ENCODE results near the gene DUSP18. TPM values are rescaled to one million over a fixed set of nuclear protein-coding genes. Genes with fewer than 3 reads are reported as not detected.
"Not testable (repeated sequence)": the region's sequence is repeated elsewhere in the genome, so short reads cannot be mapped to it uniquely, and the experiment has no call there.

DUSP18 gene
- total and polyA plus RNA-seq, 12 donors, result 1.5 to 6.3 (median 2.5) TPM

DNA sequence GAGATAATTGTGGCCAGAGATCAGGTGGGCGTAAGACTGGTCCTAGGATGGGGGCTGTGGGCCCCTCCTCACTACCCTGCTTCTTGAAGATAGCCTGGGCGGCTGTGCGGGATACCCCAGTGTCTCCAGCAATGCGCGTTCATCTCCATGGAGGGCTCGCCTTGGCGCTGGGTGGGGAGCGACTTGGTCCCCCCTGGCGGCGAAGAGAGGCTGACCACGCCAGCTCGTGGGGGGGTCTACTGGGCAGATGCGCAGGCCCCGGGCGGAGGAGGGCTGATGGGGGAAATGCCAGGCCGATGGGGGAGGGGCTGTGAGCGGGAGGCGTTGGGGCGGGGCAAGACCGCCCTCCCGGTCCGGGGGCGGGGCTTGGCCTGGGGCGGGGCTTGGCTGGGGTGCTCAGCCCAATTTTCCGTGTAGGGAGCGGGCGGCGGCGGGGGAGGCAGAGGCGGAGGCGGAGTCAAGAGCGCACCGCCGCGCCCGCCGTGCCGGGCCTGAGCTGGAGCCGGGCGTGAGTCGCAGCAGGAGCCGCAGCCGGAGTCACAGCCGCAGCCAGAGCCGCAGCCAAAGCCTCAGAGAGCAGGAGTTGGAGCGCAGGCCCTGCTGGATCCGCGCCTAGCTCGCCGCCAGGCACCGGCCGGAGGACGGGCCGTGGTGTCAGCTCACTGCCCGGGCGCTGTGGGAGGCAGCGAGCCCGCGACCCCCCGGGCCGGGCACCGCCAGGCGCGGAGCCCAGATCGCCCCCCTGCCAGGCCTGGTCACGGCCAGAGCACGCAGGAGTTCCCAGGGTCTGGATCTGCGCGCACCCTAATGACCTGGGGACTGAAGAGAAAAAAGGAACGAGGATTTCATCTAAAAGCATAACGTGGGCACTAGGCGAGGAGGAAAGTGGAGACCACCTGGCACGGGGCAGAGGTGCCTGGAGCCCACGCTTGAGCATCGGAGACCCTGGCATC is 32.1 kb downstream of the DUSP18 start, which contains the start of gene SLC35E4:
Gene SLC35E4, plus strand, starts transcription at position 509 of the 953 bp plus-strand sequence. CDS start 670 bp downstream, outside the sequence.
- Histone ChIP-seq H3K4me1 (peaks cover 16 to 41% (median 35%) of the 10 kb centered on the region in 9 donors), H3K27ac (peak within 1 kb of the TSS; percentile 60 to 97 (median 90)), H3K27me3 (no peaks in the 10 kb centered on the region), H3K4me3 (peak within 1 kb of the TSS; percentile 52 to 91 (median 74)), H3K9me3 (no peaks in the 10 kb centered on the region), H3K36me3 (no peaks in the 10 kb centered on the region)
- peak; percentile 92 to 97 (median 96) for ATAC-seq
- TF ChIP-seq, protein P1, sequence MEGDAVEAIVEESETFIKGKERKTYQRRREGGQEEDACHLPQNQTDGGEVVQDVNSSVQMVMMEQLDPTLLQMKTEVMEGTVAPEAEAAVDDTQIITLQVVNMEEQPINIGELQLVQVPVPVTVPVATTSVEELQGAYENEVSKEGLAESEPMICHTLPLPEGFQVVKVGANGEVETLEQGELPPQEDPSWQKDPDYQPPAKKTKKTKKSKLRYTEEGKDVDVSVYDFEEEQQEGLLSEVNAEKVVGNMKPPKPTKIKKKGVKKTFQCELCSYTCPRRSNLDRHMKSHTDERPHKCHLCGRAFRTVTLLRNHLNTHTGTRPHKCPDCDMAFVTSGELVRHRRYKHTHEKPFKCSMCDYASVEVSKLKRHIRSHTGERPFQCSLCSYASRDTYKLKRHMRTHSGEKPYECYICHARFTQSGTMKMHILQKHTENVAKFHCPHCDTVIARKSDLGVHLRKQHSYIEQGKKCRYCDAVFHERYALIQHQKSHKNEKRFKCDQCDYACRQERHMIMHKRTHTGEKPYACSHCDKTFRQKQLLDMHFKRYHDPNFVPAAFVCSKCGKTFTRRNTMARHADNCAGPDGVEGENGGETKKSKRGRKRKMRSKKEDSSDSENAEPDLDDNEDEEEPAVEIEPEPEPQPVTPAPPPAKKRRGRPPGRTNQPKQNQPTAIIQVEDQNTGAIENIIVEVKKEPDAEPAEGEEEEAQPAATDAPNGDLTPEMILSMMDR (IDR thresholded peaks at IDR 0.05), result peak in 4 of 9 donors; percentile 6 to 42 (median 20)
- WGBS, 2 donors, result 0 to 1% methylated on average over 74 to 75 of the region's 75 CpGs
- DNase-seq, result peak; percentile 94 to 98
- intact Hi-C loops (cut with DNase I), result loop anchor here in 9 of 10 donors (1.0 to 10.0 kb wide), 10 partner anchors 29 to 509 kb away; partner anchors contain the start of genes DUSP18 (in 2 of the 9), PLA2G3 (in 1 of the 9) and TCN2 (in 1 of the 9)

DNA sequence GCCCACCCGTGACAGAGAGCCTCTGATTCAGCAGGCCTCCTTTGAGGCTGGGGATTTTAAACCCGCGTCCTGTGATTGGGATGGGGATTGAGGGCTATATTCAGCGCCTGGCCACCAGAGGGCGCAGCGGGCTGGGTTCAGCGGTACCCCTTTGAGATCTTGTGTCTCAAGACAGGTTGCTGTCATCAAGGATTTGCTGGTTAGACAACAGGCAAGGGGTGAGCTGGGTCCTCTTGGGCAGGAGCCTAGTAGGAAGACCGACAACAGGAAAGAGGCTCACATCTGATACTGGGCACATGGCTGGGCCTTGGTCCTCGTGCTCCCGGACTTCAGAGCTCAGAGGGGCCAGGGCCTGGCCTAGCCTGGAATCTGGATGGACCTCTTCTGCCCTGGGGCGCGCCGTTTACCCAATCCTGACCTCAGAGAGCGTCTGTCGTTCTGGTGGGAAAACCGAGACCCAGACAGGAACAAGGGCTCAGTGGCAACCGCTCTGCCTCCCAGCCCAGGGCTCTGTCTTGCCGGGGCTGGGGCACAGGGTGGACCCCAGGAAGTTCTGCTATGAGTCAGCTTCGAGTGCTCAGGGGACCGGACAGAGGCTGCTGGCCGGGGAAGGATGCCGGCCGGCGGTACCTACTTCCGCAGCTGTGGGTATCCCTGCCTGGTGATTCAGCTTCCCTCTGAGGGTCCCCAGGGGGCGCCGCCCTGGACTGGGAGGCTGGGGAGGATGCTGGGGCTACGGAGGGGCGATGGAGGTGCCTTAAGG is 33.0 kb downstream of the DUSP18 start:
- no peaks in the 10 kb centered on the region for H3K27me3 ChIP-seq
- peak overlapping the region; percentile 52 to 91 (median 74) for H3K4me3 ChIP-seq
- TF ChIP-seq, protein P1 (IDR thresholded peaks at IDR 0.05), result peak; percentile 86 to 97 (median 95)
- no peaks in the 10 kb centered on the region for H3K9me3 ChIP-seq
- H3K27ac ChIP-seq, result peak overlapping the region; percentile 60 to 97 (median 90)
- no peaks in the 10 kb centered on the region for H3K36me3 ChIP-seq
- DNase-seq (peak; percentile 87 to 89), ATAC-seq (peak; percentile 68 to 89 (median 80))
- 9 to 13% methylated on average over 29 of the region's 29 CpGs for WGBS, 2 donors
- intact Hi-C loops (cut with DNase I), result loop anchor here (1.0 to 10.0 kb wide), 11 partner anchors 28 to 510 kb away; partner anchors contain the start of genes DUSP18 (in 2 of the 10), PLA2G3 (in 1 of the 10) and TCN2 (in 1 of the 10)
- peaks cover 16 to 38% (median 33%) of the 10 kb centered on the region in 9 donors for H3K4me1 ChIP-seq

DNA sequence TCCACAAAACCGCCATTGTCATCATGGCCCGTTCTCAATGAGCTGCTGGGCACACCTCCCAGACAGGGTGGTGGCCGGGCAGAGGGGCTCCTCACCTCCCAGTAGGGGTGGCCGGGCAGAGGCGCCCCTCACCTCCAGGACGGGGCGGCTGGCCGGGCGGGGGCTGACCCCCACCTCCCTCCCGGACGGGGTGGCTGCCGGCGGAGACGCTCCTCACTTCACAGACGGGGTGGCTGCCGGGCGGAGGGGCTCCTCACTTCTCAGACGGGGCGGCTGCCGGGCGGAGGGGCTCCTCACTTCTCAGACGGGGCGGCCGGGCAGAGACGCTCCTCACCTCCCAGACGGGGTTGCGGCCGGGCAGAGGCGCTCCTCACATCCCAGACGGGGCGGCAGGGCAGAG is 36.2 kb downstream of the DUSP18 start:
- ATAC-seq, H3K27me3 ChIP-seq: not testable (repeated sequence)

DNA sequence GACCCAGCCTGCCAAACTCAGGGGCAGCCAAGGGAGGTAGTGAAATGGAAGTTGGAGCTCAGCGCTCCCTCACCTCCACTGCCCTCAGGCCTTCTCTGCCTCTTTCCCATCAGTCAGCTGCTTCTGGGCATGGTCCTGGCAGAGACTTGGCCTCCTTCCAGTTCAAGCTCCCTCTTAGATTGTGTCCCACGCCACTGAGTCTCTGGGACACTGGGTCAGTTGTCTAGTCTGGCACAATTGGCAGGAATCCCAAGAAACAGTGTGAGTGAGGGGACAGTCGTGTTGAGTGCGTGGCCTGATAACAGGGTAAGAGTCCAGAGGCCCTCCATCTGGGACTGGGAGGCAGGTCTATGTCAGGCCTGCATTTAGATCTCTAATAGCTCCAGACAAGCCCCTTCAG is 39.2 kb downstream of the DUSP18 start:
- Histone ChIP-seq H3K27me3 (no peaks in the 10 kb centered on the region), H3K4me3 (no peak overlapping the region), H3K27ac (no peak overlapping the region), H3K36me3 (peaks cover 0 to 23% (median 0%) of the 10 kb centered on the region in 9 donors), H3K4me1 (peaks cover 0 to 5% (median 0%) of the 10 kb centered on the region in 9 donors), H3K9me3 (no peaks in the 10 kb centered on the region)
- ATAC-seq (peak in 7 of 8 donors; percentile 69 to 85 (median 79)), DNase-seq (peak in 1 of 2 donors; percentile 48)
- intact Hi-C loops (cut with DNase I), result no loop called here
- WGBS, 2 donors, result 47 to 49% methylated on average over 4 of the region's 4 CpGs
- TF ChIP-seq, protein P1 (IDR thresholded peaks at IDR 0.05), result no peak

More for the DNA sequence above, 36.2 kb downstream of the DUSP18 start:
- not testable (repeated sequence) for H3K36me3 ChIP-seq, H3K4me3 ChIP-seq, H3K9me3 ChIP-seq, DNase-seq, H3K27ac ChIP-seq
- intact Hi-C loops (cut with DNase I), result loop anchor here in 5 of 10 donors (5.0 to 10.0 kb wide), 3 partner anchors 126 to 513 kb away; partner anchors contain the start of gene PLA2G3 (in 1 of the 5)
- H3K4me1 ChIP-seq, result peaks cover 5 to 27% (median 21%) of the 10 kb centered on the region in 9 donors
- WGBS, 2 donors, result 94 to 95% methylated on average over 14 to 16 of the region's 31 CpGs

Measured in heart right ventricle (tissue), 16 donors.